Gastroesophageal sphincter (tissue), 4 donors: ENCODE measurements around the gene RPS3A. TPM values are rescaled to one million over a fixed set of nuclear protein-coding genes. Genes with fewer than 3 reads are reported as not detected.

ENCODE experiments used
- ATAC-seq: fragments of 150-250 bp; one replicate; pipeline ENCODE4 v1.9.1; 2016; ENCODE audit warnings: mild to moderate bottlenecking, moderate library complexity
- H3K27ac ChIP-seq, 4 donors: fragments of 200-600 bp; sonication (generic) in 3 of 4; 1 replicate in 3 of 4; 2 replicates in 1 of 4; pipeline ENCODE4 v1.5.1; 2016 to 2019
- H3K27me3 ChIP-seq: fragments of 200-600 bp; sonication (generic); one replicate; pipeline ENCODE4 v1.5.1; 2019
- H3K36me3 ChIP-seq, 2 donors: fragments of 200-600 bp; sonication (generic); one replicate each; pipeline ENCODE4 v1.5.1; 2019; ENCODE audit warnings: control low read depth in 1 of 2
- H3K4me1 ChIP-seq, 3 donors: fragments of 200-600 bp; sonication (generic); 1 replicate in 2 of 3; 2 replicates in 1 of 3; pipeline ENCODE4 v1.5.1; 2016 to 2019; ENCODE audit warnings: control low read depth in 2 of 3
- H3K4me3 ChIP-seq, 2 donors: fragments of 200-600 bp; sonication (generic); one replicate each; pipeline ENCODE4 v1.5.1; 2019; ENCODE audit warnings: mild to moderate bottlenecking in 1 of 2, moderate library complexity in 1 of 2
- H3K9me3 ChIP-seq, 3 donors: fragments of 200-600 bp; sonication (generic); one replicate each; pipeline ENCODE4 v1.5.1; 2017 to 2019; ENCODE audit warnings: control low read depth in 2 of 3
- CTCF ChIP-seq, 4 experiments: fragments of 200-600 bp in 2 of 4; fragments of 450-650 bp in 2 of 4; sonication (generic) in 1 of 4; IDR thresholded peaks; one replicate each; pipeline ENCODE4 v1.5.1; 2017 to 2019; ENCODE audit warnings: antibody characterized with exemption in 4 of 4, mild to moderate bottlenecking in 2 of 4, moderate library complexity in 2 of 4
- EP300 ChIP-seq: sonication (generic); formaldehyde crosslinking; IDR thresholded peaks from one replicate; pipeline ENCODE4 v1.6.1; 2017; ENCODE audit warnings: antibody characterized with exemption, mild to moderate bottlenecking
- POLR2A ChIP-seq, 2 donors: fragments of 450-650 bp; IDR thresholded peaks; one replicate each; pipeline ENCODE4 v1.6.1; 2017; ENCODE audit warnings: antibody characterized with exemption in 2 of 2, mild to moderate bottlenecking in 2 of 2, moderate library complexity in 1 of 2
- POLR2AphosphoS5 ChIP-seq: sonication (generic); formaldehyde crosslinking; IDR thresholded peaks from one replicate; pipeline ENCODE4 v1.6.1; 2017; ENCODE audit warnings: antibody characterized with exemption
- WGBS, 2 donors: methylation state at CpG; one replicate each; pipeline ENCODE4 v1.1.5; 2018; ENCODE audit warnings: low coverage in 1 of 2; 5-methylcytosine and 5-hydroxymethylcytosine counted together
- total RNA-seq, 4 donors: library from RNA; depleted of rRNA; stranded (reverse); fragments of >200 nt; gene quantifications; one replicate each; pipeline ENCODE4 v1.1.0, GENCODE V29; 2016

Gene RPS3A
- total RNA-seq, 4 donors from 2014 or later: 1,326 to 4,329 (median 3,079) TPM

GRCh38 chr4:151099976-151100417, 569 bp downstream of the RPS3A start:
- WGBS, 2 donors: 0 to 2% methylated on average over 5 to 12 of the region's 13 CpGs
- H3K9me3 ChIP-seq: no peaks in the 10 kb centered on the region
- H3K4me3 ChIP-seq: peak overlapping the region; percentile 65 to 96
- peak; percentile 10 for ATAC-seq
- TF ChIP-seq EP300 (no peak), CTCF (IDR thresholded peaks at IDR 0.05) (no peak), POLR2AphosphoS5 (no peak), POLR2A (IDR thresholded peaks at IDR 0.05) (no peak)
- H3K4me1 ChIP-seq: peaks cover 3 to 41% (median 11%) of the 10 kb centered on the region in 3 donors
- peaks cover 5% of the 10 kb centered on the region for H3K27me3 ChIP-seq
- peak overlapping the region; percentile 81 to 94 (median 86) for H3K27ac ChIP-seq
- peaks cover 0 to 41% of the 10 kb centered on the region in 2 donors for H3K36me3 ChIP-seq

- H3K4me1 ChIP-seq: peaks cover 3 to 41% (median 11%) of the 10 kb centered on the region in 3 donors
- peak overlapping the region; percentile 81 to 94 (median 86) for H3K27ac ChIP-seq
- ATAC-seq: no peak
- peaks cover 5% of the 10 kb centered on the region for H3K27me3 ChIP-seq
- H3K36me3 ChIP-seq: peaks cover 0 to 46% of the 10 kb centered on the region in 2 donors
- TF ChIP-seq POLR2A (IDR thresholded peaks at IDR 0.05) (no peak), POLR2AphosphoS5 (no peak), CTCF (IDR thresholded peaks at IDR 0.05) (no peak), EP300 (no peak)
- H3K9me3 ChIP-seq: no peaks in the 10 kb centered on the region
- 7 to 13% methylated on average over 3 of the region's 3 CpGs for WGBS, 2 donors
- peak overlapping the region; percentile 65 to 96 for H3K4me3 ChIP-seq
These were observed 1.1 kb downstream of the RPS3A start for GRCh38 chr4:151100531-151100930.

GRCh38 chr4:151103758-151104157, 4.3 kb downstream of the RPS3A start:
- no peak for ATAC-seq
- Histone ChIP-seq H3K27ac (no peak overlapping the region), H3K4me1 (peaks cover 3 to 39% (median 11%) of the 10 kb centered on the region in 3 donors), H3K36me3 (peaks cover 0 to 77% of the 10 kb centered on the region in 2 donors), H3K27me3 (no peaks in the 10 kb centered on the region), H3K4me3 (no peak overlapping the region), H3K9me3 (no peaks in the 10 kb centered on the region)
- 55% methylated on average over 2 of the region's 2 CpGs; no CpG with 5 or more reads in 1 of the 2 donors for WGBS, 2 donors
- TF ChIP-seq POLR2AphosphoS5 (no peak), EP300 (no peak), POLR2A (IDR thresholded peaks at IDR 0.05) (no peak), CTCF (IDR thresholded peaks at IDR 0.05) (no peak)

GRCh38 chr4:151104621-151105020, 5.2 kb downstream of the RPS3A start:
- Histone ChIP-seq H3K27ac (no peak overlapping the region), H3K9me3 (no peaks in the 10 kb centered on the region), H3K4me3 (no peak overlapping the region), H3K4me1 (peaks cover 3 to 34% (median 11%) of the 10 kb centered on the region in 3 donors), H3K27me3 (no peaks in the 10 kb centered on the region), H3K36me3 (peaks cover 0 to 85% of the 10 kb centered on the region in 2 donors)
- no peak for ATAC-seq
- WGBS, 2 donors: 86 to 100% methylated on average over 1 of the region's 1 CpG
- TF ChIP-seq CTCF (IDR thresholded peaks at IDR 0.05) (no peak), POLR2A (IDR thresholded peaks at IDR 0.05) (no peak), POLR2AphosphoS5 (no peak), EP300 (no peak)

GRCh38 chr4:151105454-151106032, 6.1 kb downstream of the RPS3A start:
- peaks cover 2 to 30% (median 9%) of the 10 kb centered on the region in 3 donors for H3K4me1 ChIP-seq
- H3K9me3 ChIP-seq: no peaks in the 10 kb centered on the region
- ATAC-seq: no peak
- no peak overlapping the region for H3K27ac ChIP-seq
- WGBS, 2 donors: 92 to 100% methylated on average over 3 to 5 of the region's 5 CpGs
- H3K27me3 ChIP-seq: no peaks in the 10 kb centered on the region
- H3K36me3 ChIP-seq: peaks cover 0 to 95% of the 10 kb centered on the region in 2 donors
- no peak overlapping the region for H3K4me3 ChIP-seq
- TF ChIP-seq POLR2A (IDR thresholded peaks at IDR 0.05) (no peak), POLR2AphosphoS5 (no peak), EP300 (no peak), CTCF (IDR thresholded peaks at IDR 0.05) (no peak)
